ENCODE data around the gene GRIP2. TPM values are rescaled to one million over a fixed set of nuclear protein-coding genes. Genes with fewer than 3 reads are reported as not detected.

The GRIP2 gene
- total and polyA plus RNA-seq, 7 donors: under 0.01 to 1.7 (median 0.68) TPM

GRCh38 chr3:14543446-14543845, 3.3 kb upstream of the GRIP2 start:
- Histone ChIP-seq H3K4me1 (no peaks in the 10 kb centered on the region), H3K27me3 (peaks cover 0 to 16% (median 0%) of the 10 kb centered on the region in 3 donors), H3K36me3 (no peaks in the 10 kb centered on the region), H3K9me3 (no peaks in the 10 kb centered on the region), H3K4me3 (no peak overlapping the region), H3K27ac (no peak overlapping the region)
- TF ChIP-seq EP300 (IDR thresholded peaks at IDR 0.05): no peak
- no peak for DNase-seq
- intact Hi-C loops (cut with DNase I): no loop called here
- 82 to 87% methylated on average over 4 of the region's 4 CpGs for WGBS, 2 donors

- no peak overlapping the region for H3K27ac ChIP-seq
- intact Hi-C loops (cut with DNase I): no loop called here
- DNase-seq: no peak
- TF ChIP-seq POLR2A (IDR thresholded peaks at IDR 0.05): no peak
- TF ChIP-seq POLR2AphosphoS5 (IDR thresholded peaks at IDR 0.05): no peak
- TF ChIP-seq EP300 (IDR thresholded peaks at IDR 0.05): no peak
- no peak for TF ChIP-seq CTCF (IDR thresholded peaks at IDR 0.05)
- H3K27me3 ChIP-seq: peaks cover 0 to 16% (median 0%) of the 10 kb centered on the region in 3 donors
- no peaks in the 10 kb centered on the region for H3K9me3 ChIP-seq
- no peaks in the 10 kb centered on the region for H3K4me1 ChIP-seq
- 85% methylated on average over 3 of the region's 3 CpGs for WGBS, 2 donors
- H3K36me3 ChIP-seq: no peaks in the 10 kb centered on the region
- no peak overlapping the region for H3K4me3 ChIP-seq
These were observed 2.5 kb upstream of the GRIP2 start for GRCh38 chr3:14542656-14543055.

- no peaks in the 10 kb centered on the region for H3K4me1 ChIP-seq
- no peaks in the 10 kb centered on the region for H3K9me3 ChIP-seq
- DNase-seq: no peak
- H3K27ac ChIP-seq: no peak overlapping the region
- intact Hi-C loops (cut with DNase I): no loop called here
- H3K27me3 ChIP-seq: peaks cover 0 to 16% (median 0%) of the 10 kb centered on the region in 3 donors
- WGBS, 2 donors: 91 to 92% methylated on average over 9 of the region's 9 CpGs
- no peaks in the 10 kb centered on the region for H3K36me3 ChIP-seq
- H3K4me3 ChIP-seq: no peak overlapping the region
- TF ChIP-seq CTCF (IDR thresholded peaks at IDR 0.05) (no peak), POLR2A (IDR thresholded peaks at IDR 0.05) (no peak), POLR2AphosphoS5 (IDR thresholded peaks at IDR 0.05) (no peak)
These were observed 1.5 kb upstream of the GRIP2 start for GRCh38 chr3:14541646-14542045.

GRCh38 chr3:14540821-14541385, 761 bp upstream of the GRIP2 start:
- WGBS, 2 donors: 81 to 86% methylated on average over 6 of the region's 6 CpGs
- DNase-seq: no peak
- Histone ChIP-seq H3K4me1 (no peaks in the 10 kb centered on the region), H3K36me3 (no peaks in the 10 kb centered on the region), H3K9me3 (no peaks in the 10 kb centered on the region), H3K27ac (no peak overlapping the region), H3K27me3 (peaks cover 0 to 16% (median 0%) of the 10 kb centered on the region in 3 donors), H3K4me3 (no peak overlapping the region)
- TF ChIP-seq CTCF (IDR thresholded peaks at IDR 0.05) (no peak), POLR2AphosphoS5 (IDR thresholded peaks at IDR 0.05) (no peak), POLR2A (IDR thresholded peaks at IDR 0.05) (no peak), EP300 (IDR thresholded peaks at IDR 0.05) (no peak)
- intact Hi-C loops (cut with DNase I): no loop called here

DNA sequence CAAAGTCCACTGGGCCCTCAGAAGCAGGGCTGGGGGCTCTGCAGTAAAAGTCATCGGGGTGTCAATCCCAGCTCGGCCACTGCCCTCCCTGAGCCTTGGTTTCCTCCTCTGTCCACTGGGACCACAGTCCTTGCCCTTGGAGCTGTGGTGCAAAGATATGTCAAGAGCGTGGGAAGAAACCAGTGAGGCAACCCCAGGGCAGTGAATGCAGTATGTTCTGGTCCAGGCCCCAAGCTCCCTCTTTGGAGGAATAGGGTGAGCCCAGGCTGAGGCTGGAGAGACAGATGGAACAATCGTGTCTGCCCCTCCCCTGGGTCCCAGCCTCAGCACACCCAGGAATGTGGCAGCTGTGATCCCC, 779 bp downstream of the GRIP2 start:
- Histone ChIP-seq H3K4me1 (no peaks in the 10 kb centered on the region), H3K36me3 (no peaks in the 10 kb centered on the region), H3K4me3 (peak overlapping the region in 1 of 4 donors; percentile 7), H3K27ac (no peak overlapping the region), H3K9me3 (no peaks in the 10 kb centered on the region), H3K27me3 (peaks cover 0 to 16% (median 0%) of the 10 kb centered on the region in 3 donors)
- no peak for TF ChIP-seq EP300 (IDR thresholded peaks at IDR 0.05)
- TF ChIP-seq CTCF (IDR thresholded peaks at IDR 0.05): no peak
- no peak for TF ChIP-seq POLR2A (IDR thresholded peaks at IDR 0.05)
- TF ChIP-seq POLR2AphosphoS5 (IDR thresholded peaks at IDR 0.05): no peak
- intact Hi-C loops (cut with DNase I): no loop called here
- WGBS, 2 donors: 89 to 90% methylated on average over 4 of the region's 4 CpGs
- DNase-seq: peak; percentile 50
